Central memory CD8-positive, alpha-beta T cell (primary cell): Measurements from ENCODE around the gene NAA15.
"Not testable (repeated sequence)": the region's sequence is repeated elsewhere in the genome, so short reads cannot be mapped to it uniquely, and the experiment has no call there.

ENCODE experiments used
- ATAC-seq: fragments of 150-1000 bp; cut with Tn5 transposase; replicated peaks from 2 replicates; pipeline ENCODE4 v1.10.0; 2022; ENCODE audit warnings: mild to moderate bottlenecking, moderate FRiP score, moderate number of reproducible peaks; ENCODE audit not compliant: poor library complexity, severe bottlenecking; ENCODE audit errors: extremely low read depth
- DNase-seq, 2 donors: peaks; one replicate each; pipeline ENCODE4 v3.0.0; 2021; ENCODE audit warnings: low spot score in 2 of 2
- H3K27ac Mint-ChIP-seq: one replicate; pipeline ENCODE4 v1.8.0; 2022; ENCODE audit warnings: low read depth, mild to moderate bottlenecking, moderate library complexity, mixed read lengths
- H3K27me3 Mint-ChIP-seq: one replicate; pipeline ENCODE4 v1.8.0; 2022; ENCODE audit warnings: mixed read lengths
- H3K36me3 Mint-ChIP-seq: one replicate; pipeline ENCODE4 v1.8.0; 2022; ENCODE audit warnings: mild to moderate bottlenecking, moderate library complexity, mixed read lengths; ENCODE audit not compliant: insufficient read depth
- H3K4me1 Mint-ChIP-seq: one replicate; pipeline ENCODE4 v1.8.0; 2022; ENCODE audit warnings: mixed read lengths
- H3K4me3 Mint-ChIP-seq: one replicate; pipeline ENCODE4 v1.8.0; 2022; ENCODE audit warnings: mild to moderate bottlenecking, moderate library complexity, mixed read lengths
- H3K9me3 Mint-ChIP-seq: one replicate; pipeline ENCODE4 v1.8.0; 2022; ENCODE audit warnings: mixed read lengths

Gene NAA15

GRCh38 chr4:139464512-139464911, 163.2 kb downstream of the NAA15 start:
- H3K36me3 Mint-ChIP-seq, ATAC-seq, H3K27me3 Mint-ChIP-seq: not testable (repeated sequence)

GRCh38 chr4:139465922-139466321, 164.6 kb downstream of the NAA15 start:
- H3K4me3 Mint-ChIP-seq, result no peak overlapping the region
- ATAC-seq, result no peak
- H3K4me1 Mint-ChIP-seq, result peaks cover 35% of the 10 kb centered on the region
- H3K27ac Mint-ChIP-seq, result no peak overlapping the region
- H3K36me3 Mint-ChIP-seq, result peaks cover 6% of the 10 kb centered on the region
- no peaks in the 10 kb centered on the region for H3K27me3 Mint-ChIP-seq
- peaks cover 11% of the 10 kb centered on the region for H3K9me3 Mint-ChIP-seq
- no peak for DNase-seq

More at GRCh38 chr4:139464512-139464911, 163.2 kb downstream of the NAA15 start:
- DNase-seq, H3K27ac Mint-ChIP-seq, H3K4me3 Mint-ChIP-seq: not testable (repeated sequence)
- peaks cover 34% of the 10 kb centered on the region for H3K4me1 Mint-ChIP-seq
- H3K9me3 Mint-ChIP-seq, result peaks cover 11% of the 10 kb centered on the region

DNA sequence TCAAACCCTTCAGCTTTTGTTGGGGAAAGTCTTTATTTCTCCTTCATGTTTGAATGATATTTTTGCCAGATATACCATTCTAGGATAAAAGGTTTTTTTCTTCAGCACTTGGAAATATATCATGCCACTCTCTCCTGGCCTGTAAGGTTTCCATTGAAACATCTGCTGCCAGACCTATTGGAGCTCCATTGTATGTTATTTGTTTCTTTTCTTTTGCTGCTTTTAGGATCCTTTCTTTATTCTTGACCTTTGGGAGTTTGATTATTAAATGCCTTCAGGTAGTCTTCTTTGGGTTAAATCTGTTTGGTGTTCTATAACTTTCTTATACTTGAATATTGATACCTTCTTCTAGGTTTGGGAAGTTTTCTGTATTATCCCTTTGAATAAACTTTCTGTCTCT, 167.5 kb downstream of the NAA15 start:
- Mint-ChIP-seq H3K9me3 (peaks cover 11% of the 10 kb centered on the region), H3K36me3 (peaks cover 15% of the 10 kb centered on the region), H3K4me1 (peaks cover 34% of the 10 kb centered on the region)
- not testable (repeated sequence) for H3K27ac Mint-ChIP-seq, ATAC-seq, H3K4me3 Mint-ChIP-seq, DNase-seq, H3K27me3 Mint-ChIP-seq

- Mint-ChIP-seq H3K9me3 (peaks cover 11% of the 10 kb centered on the region), H3K36me3 (peaks cover 16% of the 10 kb centered on the region), H3K4me1 (peaks cover 31% of the 10 kb centered on the region), H3K27ac (no peak overlapping the region), H3K4me3 (no peak overlapping the region), H3K27me3 (no peaks in the 10 kb centered on the region)
- ATAC-seq, result no peak
- no peak for DNase-seq
Observed at GRCh38 chr4:139469216-139469615, 167.9 kb downstream of the NAA15 start.
